IPS-20b (cell line): ENCODE data around the gene C17orf58.
"Not testable (repeated sequence)": the region's sequence is repeated elsewhere in the genome, so short reads cannot be mapped to it uniquely, and the experiment has no call there.

Source experiments
- H3K27ac ChIP-seq: one replicate; pipeline ENCODE4 v1.5.1; 2013; ENCODE audit warnings: low read length
- H3K27me3 ChIP-seq: 2 replicates; pipeline ENCODE4 v1.6.1; 2013; ENCODE audit warnings: mild to moderate bottlenecking, low read length, inconsistent platforms; ENCODE audit not compliant: insufficient read depth
- H3K36me3 ChIP-seq: 2 replicates; pipeline ENCODE4 v1.6.1; 2013; ENCODE audit warnings: low read depth, mild to moderate bottlenecking, inconsistent platforms, low read length, moderate library complexity; ENCODE audit not compliant: insufficient read depth
- H3K4me1 ChIP-seq: 2 replicates; pipeline ENCODE4 v1.6.1; 2013; ENCODE audit warnings: mild to moderate bottlenecking, control low read depth, inconsistent platforms, low read length, moderate library complexity; ENCODE audit not compliant: insufficient read depth
- H3K4me3 ChIP-seq: 2 replicates; pipeline ENCODE4 v1.5.1; 2013; ENCODE audit warnings: mild to moderate bottlenecking, low read length, inconsistent platforms
- H3K9ac ChIP-seq: 2 replicates; pipeline ENCODE4 v1.6.1; 2013; ENCODE audit warnings: low read depth, mild to moderate bottlenecking, inconsistent platforms, low read length, moderate library complexity
- H3K9me3 ChIP-seq: 2 replicates; pipeline ENCODE4 v1.6.1; 2013; ENCODE audit warnings: mild to moderate bottlenecking, low read depth, low read length, inconsistent platforms; ENCODE audit not compliant: insufficient read depth

Gene C17orf58

DNA sequence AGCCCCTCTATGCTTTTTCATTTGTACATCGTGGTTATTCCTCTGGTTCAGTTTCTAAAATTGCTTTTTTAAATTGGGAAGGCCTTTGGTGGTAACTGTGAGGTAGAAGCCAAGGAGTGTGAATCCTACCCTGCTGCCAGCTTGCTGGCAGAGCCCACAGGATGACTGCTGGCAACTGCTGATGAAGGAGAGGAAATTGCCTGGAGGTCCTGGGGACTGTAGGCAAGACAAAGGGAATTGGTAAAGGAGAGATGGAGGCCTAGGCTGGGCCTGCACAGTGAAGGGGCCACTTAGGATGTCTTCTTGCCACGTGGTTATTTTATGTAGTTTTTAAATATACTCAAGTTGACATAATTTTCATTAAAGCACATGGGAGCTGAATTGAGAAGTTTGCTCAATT, 15.8 kb downstream of the C17orf58 start:
- Histone ChIP-seq H3K4me1 (peaks cover 7% of the 10 kb centered on the region), H3K36me3 (peaks cover 26% of the 10 kb centered on the region), H3K9me3 (no peaks in the 10 kb centered on the region), H3K27ac (no peak overlapping the region), H3K27me3 (no peaks in the 10 kb centered on the region), H3K4me3 (no peak overlapping the region), H3K9ac (no peak overlapping the region)

DNA sequence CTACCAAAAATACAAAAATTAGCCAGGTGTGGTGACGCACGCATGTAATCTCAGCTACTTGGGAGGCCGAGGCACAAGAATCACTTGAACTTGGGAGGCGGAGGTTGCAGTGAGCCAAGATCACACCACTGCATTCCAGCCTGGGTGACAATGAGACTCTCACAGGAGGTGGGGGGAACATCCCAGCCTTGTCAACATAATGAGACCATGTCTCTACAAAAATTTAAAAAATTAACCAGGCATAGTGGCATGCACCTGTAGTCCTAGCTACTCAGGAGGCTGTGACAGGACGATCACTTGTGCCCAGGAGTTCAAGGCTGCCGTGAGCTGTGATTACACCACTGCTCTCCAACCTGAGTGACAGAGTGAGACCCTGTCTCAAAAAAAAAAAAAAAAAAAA, 20.0 kb downstream of the C17orf58 start:
- not testable (repeated sequence) for H3K9ac ChIP-seq
- H3K36me3 ChIP-seq: peaks cover 35% of the 10 kb centered on the region

DNA sequence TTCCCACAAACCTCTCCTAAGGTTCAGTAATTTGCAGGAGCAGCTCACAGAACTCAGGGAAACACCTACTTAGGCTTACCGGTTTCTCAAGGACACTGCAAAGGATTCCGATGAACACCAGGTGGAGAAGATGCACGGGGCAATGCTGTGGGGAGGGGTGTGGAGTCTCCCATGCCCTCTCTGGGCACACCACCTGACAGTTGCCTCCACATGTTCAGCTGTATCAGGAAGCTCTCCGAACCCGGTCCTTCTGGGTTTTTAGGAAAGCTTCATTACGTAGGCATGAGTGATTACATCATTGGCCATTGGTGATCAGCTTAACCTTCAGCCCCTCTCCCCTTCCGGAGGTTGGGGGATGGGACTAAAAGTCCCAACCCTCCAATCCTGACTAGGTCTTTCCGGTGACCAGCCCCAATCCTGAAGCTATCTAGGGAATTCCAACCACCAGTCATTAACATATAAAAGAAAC, 21.6 kb downstream of the C17orf58 start:
- peak overlapping the region; percentile 84 for H3K27ac ChIP-seq
- peak overlapping the region; percentile 88 for H3K9ac ChIP-seq
- no peaks in the 10 kb centered on the region for H3K9me3 ChIP-seq
- H3K36me3 ChIP-seq: peaks cover 46% of the 10 kb centered on the region
- H3K4me1 ChIP-seq: peaks cover 15% of the 10 kb centered on the region
- no peaks in the 10 kb centered on the region for H3K27me3 ChIP-seq
- H3K4me3 ChIP-seq: peak overlapping the region; percentile 81

More for the DNA sequence above, 20.0 kb downstream of the C17orf58 start:
- H3K27ac ChIP-seq, H3K4me3 ChIP-seq, H3K27me3 ChIP-seq, H3K9me3 ChIP-seq: not testable (repeated sequence)
- peaks cover 15% of the 10 kb centered on the region for H3K4me1 ChIP-seq

DNA sequence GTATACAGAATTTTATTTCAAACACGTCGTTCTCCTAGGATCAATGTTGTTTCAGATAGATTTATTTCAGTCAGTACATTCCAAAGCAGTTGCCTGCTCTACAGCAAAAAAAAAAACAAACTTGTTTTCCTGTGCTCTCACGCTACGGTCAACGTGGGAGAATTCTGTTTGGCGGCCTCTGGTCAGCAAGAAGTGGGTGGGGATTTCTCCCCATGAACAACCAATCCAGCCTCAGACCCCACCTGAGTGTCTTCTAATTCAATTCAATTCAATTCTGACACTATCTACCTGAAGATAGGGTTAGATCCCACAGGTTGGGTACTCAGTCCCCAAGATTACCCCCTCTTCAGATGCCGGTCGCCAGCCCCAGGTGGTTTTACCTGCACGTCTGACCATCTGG, 22.1 kb downstream of the C17orf58 start:
- Histone ChIP-seq H3K36me3 (peaks cover 47% of the 10 kb centered on the region), H3K27ac (peak overlapping the region; percentile 84), H3K4me1 (peaks cover 15% of the 10 kb centered on the region), H3K4me3 (peak overlapping the region; percentile 81), H3K27me3 (no peaks in the 10 kb centered on the region), H3K9me3 (no peaks in the 10 kb centered on the region), H3K9ac (peak overlapping the region; percentile 88)

DNA sequence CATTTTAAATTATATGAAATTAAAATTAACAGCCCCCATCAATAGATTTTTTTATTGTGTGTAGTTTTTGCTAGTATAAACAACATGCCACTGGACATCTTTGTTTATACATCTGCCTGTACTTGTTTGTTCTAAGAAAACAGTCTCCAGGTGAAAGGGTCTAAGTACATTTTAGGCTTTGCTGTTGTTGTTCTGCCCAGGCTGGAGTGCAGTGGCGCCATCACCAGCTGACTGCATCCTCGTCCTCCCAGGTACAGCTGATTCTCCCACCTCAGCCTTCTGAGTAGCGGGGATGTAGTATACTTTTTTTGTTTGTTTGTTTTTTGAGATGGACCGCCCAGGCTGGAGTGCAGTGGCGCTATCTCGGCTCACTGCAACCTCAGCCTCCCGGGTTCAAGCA, 25.5 kb downstream of the C17orf58 start:
- Histone ChIP-seq H3K9me3 (no peaks in the 10 kb centered on the region), H3K4me3 (no peak overlapping the region), H3K9ac (no peak overlapping the region), H3K4me1 (peaks cover 11% of the 10 kb centered on the region), H3K36me3 (peaks cover 51% of the 10 kb centered on the region), H3K27me3 (no peaks in the 10 kb centered on the region), H3K27ac (no peak overlapping the region)

DNA sequence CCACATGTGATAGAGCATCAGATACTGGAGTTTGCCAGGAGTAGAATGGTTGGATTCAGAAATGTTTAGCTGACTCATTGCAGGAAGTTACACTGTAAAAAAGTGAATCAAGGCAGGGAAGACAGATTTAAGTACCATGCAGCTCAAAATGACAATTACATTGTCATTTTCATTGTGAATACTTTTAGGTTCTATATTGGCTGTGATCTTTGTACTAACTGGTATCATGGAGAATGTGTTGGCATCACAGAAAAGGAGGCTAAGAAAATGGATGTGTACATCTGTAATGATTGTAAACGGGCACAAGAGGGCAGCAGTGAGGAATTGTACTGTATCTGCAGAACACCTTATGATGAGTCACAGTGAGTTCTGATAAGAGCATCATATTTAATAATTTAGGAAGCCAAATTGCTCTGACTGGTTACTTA, 33.1 kb downstream of the C17orf58 start:
- H3K9me3 ChIP-seq, H3K27me3 ChIP-seq, H3K4me3 ChIP-seq, H3K27ac ChIP-seq, H3K9ac ChIP-seq, H3K4me1 ChIP-seq: not testable (repeated sequence)
- peaks cover 75% of the 10 kb centered on the region for H3K36me3 ChIP-seq

DNA sequence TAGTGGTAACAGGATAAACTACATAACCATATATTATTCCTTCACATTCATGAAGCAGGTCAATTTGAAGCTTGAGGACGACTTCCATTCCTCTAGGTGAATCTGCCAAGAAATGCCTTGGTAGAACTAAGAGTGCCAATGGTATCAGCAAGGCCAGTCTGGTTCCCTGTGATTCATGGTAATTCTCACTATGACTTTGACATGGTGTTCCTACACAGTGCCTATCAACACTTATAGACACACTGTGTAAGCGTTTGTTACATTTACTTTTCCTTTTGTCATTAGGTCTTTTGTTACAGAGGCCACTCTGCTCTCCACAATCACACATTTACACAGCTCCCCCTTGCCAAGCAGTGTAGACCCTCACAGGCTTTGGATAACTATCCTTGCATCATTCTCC, 34.1 kb downstream of the C17orf58 start:
- not testable (repeated sequence) for H3K9me3 ChIP-seq, H3K4me1 ChIP-seq, H3K27me3 ChIP-seq, H3K9ac ChIP-seq, H3K4me3 ChIP-seq, H3K27ac ChIP-seq
- peaks cover 75% of the 10 kb centered on the region for H3K36me3 ChIP-seq

DNA sequence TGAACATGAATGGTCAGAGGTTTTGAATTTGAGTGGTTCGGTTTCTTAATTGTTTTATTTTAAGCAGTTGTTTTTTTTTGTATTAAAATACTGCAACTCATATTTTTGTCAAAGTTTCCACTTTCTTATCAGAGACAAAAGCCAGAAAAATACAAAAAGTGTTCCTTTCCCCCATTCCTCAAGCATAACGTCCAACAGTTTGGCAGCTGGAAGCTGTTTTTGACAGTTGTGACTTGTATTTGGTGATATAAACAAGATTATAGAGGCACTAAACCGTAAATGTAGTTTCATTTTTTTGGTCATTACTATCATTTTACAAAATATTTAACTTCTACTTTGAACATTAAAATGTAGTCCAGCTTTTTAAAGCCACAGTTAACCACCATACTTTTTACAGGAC, 36.0 kb downstream of the C17orf58 start:
- H3K27ac ChIP-seq: not testable (repeated sequence)
- peaks cover 68% of the 10 kb centered on the region for H3K36me3 ChIP-seq

DNA sequence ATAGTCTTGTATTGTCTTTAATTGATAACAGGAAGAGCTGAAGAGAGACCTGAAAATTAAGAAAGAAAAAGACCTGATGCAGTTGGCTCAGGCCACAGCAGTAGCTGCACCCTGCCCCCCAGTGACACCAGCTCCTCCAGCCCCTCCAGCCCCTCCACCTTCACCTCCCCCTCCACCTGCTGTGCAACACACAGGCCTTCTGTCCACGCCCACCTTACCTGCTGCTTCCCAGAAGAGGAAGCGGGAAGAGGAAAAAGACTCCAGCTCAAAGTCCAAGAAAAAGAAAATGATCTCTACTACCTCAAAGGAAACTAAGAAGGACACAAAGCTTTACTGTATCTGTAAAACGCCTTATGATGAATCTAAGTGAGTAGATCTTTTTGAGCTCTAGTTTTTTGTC, 36.8 kb downstream of the C17orf58 start:
- Histone ChIP-seq H3K36me3 (peaks cover 68% of the 10 kb centered on the region), H3K9me3 (no peaks in the 10 kb centered on the region), H3K27me3 (no peaks in the 10 kb centered on the region), H3K4me3 (no peak overlapping the region), H3K4me1 (peaks cover 6% of the 10 kb centered on the region; the same call in 1 of the 2 replicates), H3K9ac (peak overlapping the region; percentile 13; the same call in 1 of the 2 replicates), H3K27ac (no peak overlapping the region)

More for the DNA sequence above, 36.0 kb downstream of the C17orf58 start:
- H3K4me1 ChIP-seq, H3K9ac ChIP-seq, H3K9me3 ChIP-seq, H3K4me3 ChIP-seq, H3K27me3 ChIP-seq: not testable (repeated sequence)

DNA sequence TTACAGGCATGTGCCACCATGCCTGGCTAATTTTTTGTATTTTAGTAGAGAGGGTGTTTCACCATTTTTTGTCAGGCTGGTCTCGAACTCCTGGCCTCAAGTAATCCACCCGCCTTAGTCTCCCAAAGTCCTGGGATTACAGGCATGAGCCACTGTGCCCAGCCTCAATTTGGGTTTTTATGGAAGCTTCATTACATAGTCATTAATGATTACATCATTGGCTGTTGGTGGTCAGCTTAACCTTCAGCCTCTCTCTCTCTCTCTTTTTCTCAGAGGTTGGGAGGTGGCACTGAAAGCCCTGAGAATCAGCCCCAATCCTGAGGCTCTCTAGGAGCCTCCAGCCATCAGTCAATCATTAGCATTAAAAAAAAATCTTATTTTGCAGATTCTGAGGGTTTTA, 45.3 kb downstream of the C17orf58 start:
- H3K27me3 ChIP-seq: no peaks in the 10 kb centered on the region
- H3K4me1 ChIP-seq: no peaks in the 10 kb centered on the region
- no peak overlapping the region for H3K9ac ChIP-seq
- no peaks in the 10 kb centered on the region for H3K9me3 ChIP-seq
- no peak overlapping the region for H3K4me3 ChIP-seq
- H3K36me3 ChIP-seq: peaks cover 85% of the 10 kb centered on the region
- no peak overlapping the region for H3K27ac ChIP-seq

DNA sequence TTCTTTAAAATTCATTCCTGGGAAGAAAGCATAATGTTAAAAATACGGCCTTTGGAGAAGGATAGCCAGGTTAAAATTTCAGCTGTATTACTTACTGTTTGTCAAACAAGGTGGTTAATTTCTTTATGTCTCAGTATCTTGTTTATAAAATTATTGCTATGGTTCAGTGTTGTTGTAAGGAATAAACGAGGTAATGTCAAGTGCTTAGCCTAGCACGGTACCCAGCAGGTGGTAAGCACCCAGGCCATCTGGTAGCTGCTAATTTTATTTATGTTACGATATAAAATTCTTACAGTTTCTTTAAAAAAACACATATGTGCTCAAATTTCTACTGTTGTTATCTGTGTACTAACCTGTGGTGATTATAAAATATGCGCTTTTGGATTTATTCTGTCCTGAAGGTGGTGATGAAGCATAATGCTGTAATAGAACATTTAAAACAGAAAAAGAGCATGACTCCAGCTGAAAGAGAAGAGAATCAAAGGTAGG, 48.9 kb downstream of the C17orf58 start:
- H3K9ac ChIP-seq: no peak overlapping the region
- no peaks in the 10 kb centered on the region for H3K9me3 ChIP-seq
- H3K27ac ChIP-seq: no peak overlapping the region
- no peak overlapping the region for H3K4me3 ChIP-seq
- H3K4me1 ChIP-seq: no peaks in the 10 kb centered on the region
- peaks cover 98% of the 10 kb centered on the region for H3K36me3 ChIP-seq
- H3K27me3 ChIP-seq: no peaks in the 10 kb centered on the region

DNA sequence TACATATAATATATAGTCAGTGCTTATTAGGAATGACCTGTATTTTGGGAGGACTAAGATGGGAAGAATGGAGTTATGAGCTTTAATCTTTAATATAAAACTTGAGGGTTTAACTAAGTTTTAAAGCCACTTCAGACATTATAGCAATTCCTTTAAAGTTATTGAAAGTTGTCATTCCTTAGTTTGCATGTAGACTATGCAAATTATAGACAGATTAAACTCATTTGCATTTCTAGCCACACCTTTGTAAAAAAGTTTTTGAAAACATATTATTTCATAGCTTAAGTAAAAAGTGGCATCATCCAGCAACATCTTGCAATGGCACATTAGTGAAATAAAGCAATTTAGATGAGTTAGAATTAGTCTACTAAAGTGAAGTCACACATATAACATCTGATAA, 49.8 kb downstream of the C17orf58 start:
- no peaks in the 10 kb centered on the region for H3K9me3 ChIP-seq
- no peaks in the 10 kb centered on the region for H3K4me1 ChIP-seq
- peaks cover 99% of the 10 kb centered on the region for H3K36me3 ChIP-seq
- no peak overlapping the region for H3K9ac ChIP-seq
- no peak overlapping the region for H3K27ac ChIP-seq
- no peaks in the 10 kb centered on the region for H3K27me3 ChIP-seq
- H3K4me3 ChIP-seq: no peak overlapping the region
